NCI-H2227 treated with DMSO at 0.1 percent for 48 hours (cell line): ENCODE measurements around the gene CEP63.

ENCODE experiments used
- DNase-seq: peaks from one replicate; lab custom pipeline; 2025; lab: John Stamatoyannopoulos, UW

CEP63 gene

DNA sequence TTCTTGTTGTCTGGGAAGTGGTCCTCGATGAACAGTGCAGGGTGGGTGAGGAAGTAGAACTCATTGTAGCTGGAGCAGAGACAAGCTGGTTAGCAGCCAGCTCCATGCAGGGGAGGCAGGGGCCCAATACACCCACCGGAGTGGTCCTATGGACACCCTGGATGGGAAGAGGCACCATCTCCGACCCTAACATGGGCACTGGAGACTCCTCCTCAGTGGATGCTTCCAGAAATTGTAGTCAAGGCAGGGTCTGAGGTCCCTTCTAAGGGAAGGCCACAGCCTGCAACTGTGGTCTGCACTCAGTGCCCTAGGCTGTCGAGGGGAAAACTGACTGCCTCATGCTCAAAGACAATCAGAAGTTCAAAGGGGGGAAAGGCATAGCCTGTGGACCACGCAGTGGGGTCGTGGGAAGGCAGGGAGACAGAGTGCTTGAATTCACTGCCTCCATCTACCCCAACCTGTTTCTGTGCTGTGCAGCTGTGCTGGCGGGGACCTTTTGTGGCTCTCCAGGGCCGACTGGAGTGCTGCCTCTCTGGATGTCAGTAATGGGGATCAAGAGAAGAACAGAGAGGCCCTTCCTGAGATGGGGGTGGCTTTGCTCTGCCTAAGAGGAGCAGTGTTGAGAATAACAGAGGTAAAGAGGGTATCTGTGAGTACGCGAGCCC lies 123.0 kb downstream of the CEP63 start:
- no peak for DNase-seq

DNA sequence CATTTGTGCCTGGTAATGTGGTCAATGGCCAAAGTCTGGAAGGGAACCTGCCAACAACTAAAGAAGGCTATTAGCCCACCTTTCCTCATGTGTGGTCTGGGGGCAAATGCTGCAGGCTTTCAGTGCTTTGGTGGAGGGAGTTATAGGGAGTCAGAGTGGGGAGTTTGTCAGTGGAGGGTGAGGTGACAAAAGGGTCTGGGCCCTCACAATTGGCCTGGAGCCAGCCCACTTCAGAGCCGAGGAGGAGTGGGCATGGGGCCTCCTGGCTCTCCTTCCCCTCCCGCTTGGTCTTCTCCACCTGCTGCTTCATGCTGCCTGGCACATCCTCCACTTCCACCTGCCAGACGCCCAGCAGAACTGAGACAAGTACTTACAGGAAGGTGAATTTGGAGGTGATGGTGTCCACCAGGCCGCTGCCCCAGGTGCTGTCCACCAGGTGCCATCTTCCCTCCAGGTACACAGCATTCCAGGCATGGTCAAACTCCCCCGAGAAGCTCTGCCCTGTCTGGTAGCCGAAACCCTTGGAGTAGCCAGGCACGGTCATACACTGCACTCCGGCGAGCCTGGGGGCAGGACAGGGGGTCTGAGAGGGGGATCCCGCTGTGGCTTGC lies 124.1 kb downstream of the CEP63 start:
- no peak for DNase-seq

DNA sequence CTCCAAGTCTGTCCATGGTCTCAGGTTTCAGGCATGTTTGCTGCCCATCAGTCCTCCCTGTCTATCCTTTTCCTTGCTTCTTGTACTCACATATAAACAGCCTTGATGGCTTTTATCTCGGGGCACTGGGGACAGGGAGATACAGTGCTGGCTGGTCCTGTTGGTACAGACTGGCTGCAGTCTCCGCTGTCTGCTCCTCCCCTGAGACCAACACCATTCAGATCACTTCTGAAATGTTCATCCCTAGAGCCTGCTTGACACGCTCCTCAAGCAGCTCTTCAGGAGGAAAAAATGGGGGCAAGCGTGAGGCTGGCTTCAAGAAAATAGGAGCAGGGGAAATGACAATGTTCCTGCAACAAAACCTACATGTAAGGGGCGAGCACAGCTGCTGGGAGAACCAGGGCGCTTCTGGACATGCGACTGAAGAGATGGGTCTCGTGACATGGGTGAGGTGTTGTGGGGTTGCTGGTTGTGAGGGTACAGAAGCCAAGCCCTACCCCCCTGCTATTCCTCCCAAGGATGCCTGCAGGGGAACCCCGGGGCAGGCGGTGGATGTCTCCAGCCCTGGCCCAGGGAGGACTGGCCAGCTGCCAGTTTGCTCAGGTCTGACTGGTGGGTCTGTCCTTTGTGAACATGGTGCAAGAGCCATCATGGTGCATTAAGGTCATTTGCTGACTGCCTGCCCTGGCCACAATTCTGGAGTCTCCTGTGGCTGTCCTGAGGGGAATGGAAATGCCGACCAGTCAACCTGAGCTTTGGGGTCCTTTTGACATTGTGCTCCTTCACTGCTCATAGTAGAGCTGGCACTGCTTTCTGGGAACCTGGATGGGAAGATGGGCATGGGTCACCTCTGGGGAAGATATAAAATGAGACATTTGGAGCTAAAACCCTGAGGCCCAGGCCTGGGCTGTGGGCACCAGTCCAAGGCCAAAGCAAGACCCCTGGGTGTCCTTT lies 124.9 kb downstream of the CEP63 start:
- no peak for DNase-seq

DNA sequence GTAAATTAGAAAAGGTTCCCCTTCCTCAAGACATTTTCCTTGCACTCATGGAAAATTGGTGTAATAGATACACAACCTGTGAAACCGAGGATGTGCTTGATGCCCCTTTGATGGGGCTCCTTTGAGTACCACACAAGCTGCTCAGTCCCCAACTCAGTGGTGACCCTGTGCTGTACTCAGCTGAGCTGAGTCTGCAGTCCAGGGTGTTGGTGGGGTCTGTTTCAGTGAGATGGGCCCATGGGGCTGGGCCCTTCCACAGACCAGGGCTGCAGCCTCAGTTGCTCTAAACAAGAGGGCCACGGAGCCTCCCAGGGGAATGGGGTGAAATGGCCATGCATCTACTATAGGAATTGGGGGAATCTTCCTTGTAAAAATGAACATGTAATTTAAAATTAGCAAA lies 125.7 kb downstream of the CEP63 start:
- DNase-seq, result no peak

DNA sequence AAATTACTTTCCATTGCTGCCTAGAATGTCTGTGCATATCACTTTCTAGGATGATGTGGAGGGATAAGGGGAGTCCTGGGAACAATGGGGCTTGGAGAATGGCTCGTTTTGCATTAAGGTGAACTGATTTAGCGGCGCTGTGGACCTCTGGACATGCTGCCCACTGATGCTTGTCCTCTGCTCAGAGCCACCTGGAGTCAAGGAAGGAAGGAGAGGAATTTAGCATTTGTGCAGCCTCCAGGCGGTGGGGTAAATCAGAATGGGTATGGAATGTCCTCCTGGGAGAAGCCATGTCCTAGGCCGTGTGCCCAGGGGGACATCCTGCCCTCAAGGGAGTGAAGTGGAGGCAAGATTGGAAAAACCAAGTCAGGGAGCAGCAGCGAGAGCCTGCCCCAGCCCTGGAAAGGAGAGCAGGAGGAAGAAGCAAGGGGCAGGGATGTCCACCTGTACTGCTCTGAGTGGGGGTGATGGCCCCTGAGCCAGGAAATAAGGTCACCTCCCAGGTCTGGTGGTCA lies 127.2 kb downstream of the CEP63 start:
- DNase-seq, result no peak

DNA sequence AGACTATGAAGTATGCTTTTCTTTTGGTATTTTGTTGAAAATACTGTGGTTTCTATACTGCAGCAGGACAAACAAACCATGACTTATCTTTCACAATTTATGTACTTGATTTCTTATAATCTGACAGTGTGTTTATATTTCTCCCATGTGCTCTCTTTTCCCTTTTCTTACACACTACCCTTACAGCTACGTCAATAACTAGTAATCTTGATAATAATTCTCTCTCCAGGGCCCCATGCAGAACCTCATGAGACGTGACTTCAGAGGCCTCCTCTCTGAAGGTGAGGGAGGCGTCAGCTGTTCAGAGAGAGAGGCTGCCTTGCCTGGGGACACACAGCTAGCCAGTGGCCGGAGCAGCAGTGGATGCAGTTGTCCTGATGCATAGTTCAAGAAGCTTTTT lies 129.1 kb downstream of the CEP63 start:
- no peak for DNase-seq

DNA sequence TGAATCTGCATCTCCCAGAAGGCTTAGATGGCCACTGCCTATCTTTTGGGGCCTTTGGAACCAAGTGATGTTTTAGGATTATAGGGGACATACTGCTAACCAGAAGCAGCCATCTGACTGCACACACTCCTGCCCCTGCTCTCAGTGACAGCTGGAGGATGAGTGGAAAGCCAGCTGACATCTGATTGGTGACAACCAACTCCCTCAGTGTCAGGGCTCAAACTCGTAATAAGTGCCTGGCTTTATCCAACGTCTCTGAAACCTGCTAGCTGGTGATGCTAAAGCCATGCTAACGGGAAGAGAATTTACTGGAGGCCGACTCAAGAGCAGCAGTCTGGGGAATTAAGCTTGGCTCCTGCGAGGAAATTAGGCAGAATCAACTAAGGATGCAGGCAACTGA lies 129.9 kb downstream of the CEP63 start:
- no peak for DNase-seq

DNA sequence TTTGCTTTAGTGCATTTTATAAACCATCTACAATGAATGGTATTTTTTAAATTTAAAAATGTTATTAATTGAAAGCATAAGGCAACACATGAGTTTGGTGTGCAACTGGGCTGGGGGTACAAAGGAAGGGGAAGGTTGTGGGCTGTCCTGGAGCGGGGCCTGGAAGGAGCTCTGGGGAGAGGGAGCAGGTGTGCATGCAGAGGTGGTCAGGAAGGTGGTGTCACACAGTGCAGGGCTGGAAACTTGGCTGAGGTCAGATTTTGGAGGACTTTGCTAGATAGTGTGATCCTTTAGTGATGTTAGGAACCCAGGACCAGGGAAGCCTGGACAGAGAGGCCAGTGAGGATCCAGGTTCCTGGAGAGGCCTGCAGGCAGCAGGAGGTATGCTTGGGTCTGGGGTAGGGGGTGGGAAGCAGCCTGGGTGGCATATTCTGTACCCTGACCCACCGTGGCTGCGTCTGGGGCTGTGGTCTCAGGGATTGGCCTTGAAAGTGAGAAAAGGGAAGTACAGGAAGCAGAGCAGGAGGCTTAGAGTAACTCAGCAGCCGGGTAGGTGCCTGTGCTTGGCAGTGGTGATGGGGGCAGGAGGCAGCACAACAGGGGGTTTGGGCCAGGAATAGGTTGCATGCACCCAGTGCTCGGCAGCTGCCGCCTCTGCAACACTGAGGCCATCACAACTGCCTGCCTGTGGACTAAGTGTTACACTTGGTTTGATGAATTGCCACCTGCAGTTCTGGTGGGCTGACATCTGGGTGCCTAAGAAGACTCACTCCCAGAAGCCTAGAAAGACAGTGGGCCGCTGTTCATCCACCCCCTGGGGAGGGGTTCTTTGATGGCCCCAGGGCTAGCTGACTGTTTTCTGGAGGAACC lies 132.0 kb downstream of the CEP63 start:
- no peak for DNase-seq

DNA sequence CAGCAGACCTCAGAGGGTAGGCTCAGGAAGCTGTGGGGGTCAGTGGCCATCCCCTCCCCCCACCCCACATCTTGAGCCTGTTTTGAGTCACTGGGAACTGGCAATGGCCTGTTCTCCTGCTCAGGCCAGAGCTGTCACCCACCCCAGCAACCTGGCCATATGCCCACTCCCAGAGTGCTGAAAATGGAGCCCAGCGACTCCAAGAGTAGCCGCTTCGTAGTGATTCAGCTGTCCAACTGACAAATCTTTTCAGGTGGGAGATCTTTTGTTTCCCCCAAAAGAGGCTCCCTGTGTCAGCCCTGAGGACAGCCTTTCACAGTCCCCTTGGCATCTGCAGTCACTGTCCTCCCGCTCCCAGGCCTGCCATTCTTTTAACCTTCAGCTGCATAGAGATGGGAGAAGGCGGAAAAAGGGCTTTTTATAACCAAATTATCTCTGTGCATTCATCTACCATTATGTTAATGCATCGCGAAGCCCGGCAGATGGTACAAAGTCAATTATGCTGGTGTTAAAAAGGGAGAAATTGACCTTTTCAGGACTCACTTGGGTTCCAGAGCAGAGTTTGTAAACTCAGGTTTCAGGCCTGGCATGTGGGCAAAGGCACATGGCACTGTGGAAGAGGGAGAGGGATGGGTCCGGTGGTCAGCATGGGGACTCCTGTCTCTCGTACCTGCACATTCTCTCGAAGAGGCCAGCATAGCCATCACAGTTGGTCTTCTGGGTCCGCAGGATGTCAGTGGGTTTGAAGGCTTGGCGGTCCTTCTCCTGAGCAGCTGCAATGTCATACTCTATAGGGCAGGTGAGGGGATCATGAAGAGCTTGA lies 132.8 kb downstream of the CEP63 start:
- DNase-seq, result no peak

DNA sequence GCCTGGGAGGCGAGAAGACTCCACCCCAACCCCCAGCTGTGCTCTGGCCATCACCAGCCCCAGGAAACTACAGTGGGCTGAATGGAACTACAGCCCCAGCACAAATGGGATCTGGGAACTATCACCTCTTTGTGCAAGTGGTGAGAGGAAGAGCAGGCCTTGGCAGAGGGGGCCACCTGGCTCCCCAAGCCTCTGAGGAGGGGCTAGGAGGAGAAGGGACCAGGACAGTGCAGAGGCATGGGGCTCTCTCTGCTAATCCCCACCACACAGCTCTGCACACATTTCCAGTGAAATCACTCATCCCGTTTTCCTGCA lies 133.4 kb downstream of the CEP63 start:
- no peak for DNase-seq

DNA sequence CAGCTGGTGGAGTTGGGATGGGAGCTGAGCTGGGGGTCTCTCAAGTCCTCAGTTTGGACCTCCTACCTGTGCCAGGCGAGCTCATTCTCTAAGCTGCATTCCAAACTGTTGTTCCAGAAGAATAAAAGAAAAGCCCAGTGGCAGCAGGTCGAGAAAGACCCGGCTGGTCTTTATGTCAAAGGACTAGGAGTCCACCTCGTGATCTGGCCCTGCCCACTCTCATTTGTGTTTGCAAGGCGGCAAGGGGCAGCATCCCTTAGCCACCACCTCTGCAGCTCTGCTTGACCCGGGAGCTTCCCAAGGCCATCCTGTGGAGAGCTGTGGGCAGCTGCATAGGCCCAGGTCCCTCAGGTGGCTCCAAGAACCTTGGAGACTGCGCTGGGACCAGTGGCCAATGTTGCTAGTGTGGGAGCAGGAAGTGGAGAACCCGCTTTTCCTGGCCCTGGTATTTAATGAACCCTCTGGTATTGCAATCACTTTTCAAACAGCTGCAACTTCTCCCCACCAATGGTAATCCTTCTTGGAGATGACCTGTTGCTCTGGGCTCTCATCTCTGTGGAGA lies 134.1 kb downstream of the CEP63 start:
- DNase-seq, result no peak

DNA sequence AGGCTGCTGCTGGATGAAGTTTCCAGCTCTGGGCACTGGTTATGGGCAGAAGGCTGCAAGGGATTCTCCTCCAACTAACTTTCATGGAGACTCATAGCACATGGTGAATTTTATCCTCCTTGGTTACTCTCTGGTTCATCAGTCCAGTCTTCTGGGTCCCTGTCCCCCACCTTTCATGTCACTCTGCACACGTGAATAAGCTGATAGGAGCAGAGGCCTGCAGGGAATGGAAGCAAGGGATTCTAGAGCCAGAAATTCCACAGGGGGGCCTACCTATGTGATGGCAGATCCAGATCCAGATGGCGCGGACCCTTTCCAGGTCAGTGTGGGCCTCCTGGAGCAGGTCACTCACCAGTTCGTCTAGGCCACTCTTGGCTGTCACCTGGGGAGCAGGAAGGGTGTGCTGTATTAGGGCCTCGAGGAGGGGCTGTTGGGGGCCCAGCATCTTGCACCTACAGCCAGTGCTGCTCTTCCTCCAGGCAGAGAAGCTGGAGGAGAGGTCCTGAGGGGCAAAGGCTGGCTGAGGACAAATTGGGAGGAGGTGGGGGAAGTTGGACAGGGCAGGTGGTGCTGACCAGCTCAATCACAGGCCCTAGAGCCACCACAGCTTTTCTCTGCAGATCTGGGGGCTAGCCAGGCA lies 134.7 kb downstream of the CEP63 start:
- DNase-seq, result no peak

DNA sequence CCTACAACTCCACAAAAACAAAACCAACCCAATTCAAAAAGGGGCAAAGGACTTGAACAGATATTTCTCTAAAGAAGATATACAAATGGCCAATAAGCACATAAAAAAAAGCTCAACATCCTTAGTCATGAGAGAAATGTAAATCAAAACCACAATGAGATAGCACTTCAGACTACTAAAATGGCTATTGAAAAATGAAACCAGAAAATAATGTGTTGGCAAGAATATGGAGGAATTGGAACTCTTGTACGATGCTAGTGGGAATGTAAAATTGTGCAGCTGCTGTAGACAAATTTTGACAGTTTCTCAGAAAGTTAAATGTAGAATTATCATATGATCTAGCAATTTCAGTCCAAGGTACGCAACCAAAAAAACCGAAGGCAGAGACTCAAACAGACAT lies 136.0 kb downstream of the CEP63 start:
- DNase-seq, result no peak

DNA sequence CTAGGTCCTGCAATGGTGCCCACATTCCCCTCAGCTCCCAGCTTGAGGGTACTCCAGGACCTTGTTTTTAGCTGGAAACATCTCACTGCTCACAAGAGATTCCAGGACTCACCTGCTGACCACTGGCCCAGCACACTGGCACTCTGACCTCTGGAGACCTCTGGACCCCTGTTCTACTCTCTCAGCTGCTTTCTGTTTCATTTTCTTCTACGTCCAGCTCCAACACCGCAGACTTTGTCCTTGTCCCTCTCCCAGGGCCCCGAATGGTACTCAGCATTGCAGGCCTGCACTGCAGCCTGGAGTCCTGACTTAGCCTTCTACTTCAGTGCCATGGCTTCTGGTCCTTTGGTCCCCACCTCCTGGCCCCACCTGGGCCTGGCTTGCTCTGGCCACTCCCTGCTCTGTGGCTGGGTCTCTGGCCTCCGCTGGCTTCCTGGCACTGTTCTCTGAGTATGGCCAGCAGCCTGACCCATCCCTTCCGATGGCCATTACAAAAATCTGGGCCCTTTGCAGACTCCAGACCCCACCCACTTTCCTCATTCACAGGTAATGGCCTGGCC lies 137.0 kb downstream of the CEP63 start:
- no peak for DNase-seq

DNA sequence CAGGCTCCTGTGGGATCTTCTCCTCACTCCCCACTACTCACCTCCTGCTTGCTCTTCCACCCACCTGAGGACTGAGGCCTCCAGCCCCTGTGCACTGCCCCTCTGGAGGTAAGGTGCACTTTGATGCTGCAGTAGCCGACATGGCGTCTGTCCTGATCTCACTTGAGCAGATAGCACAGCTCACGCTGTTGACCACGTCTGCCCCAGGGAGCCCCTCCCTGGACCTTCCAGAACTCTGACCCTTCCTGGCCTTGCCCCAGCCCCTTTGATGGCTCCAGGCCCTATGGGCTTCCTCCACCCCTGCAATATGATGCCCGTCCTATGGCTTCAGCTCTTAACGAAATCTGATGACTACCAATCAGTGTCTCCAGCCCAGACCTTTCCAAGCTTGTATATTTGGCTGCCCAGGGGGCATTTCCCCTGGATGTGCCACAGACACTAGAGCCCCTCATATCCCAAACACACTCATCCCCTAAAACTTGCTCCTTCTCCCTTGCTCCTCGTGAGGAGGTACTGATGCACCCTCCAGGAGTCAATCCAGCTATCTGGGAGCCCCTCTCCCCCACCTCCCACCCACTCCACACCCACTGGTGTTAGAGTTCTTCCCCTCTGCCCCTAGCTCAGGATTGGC lies 137.9 kb downstream of the CEP63 start:
- DNase-seq, result no peak
